Osteocyte (in vitro differentiated cells): ENCODE data around the gene ELL. TPM values are rescaled to one million over a fixed set of nuclear protein-coding genes. Genes with fewer than 3 reads are reported as not detected.
A peak's percentile ranks its signal among the peaks of the same experiment; 100 is the strongest.

Experiments used
- DNase-seq: peaks from one replicate; pipeline ENCODE4 v3.0.0; 2021; ENCODE audit warnings: mixed read lengths; ENCODE audit not compliant: unreplicated experiment; ENCODE audit errors: extremely low spot score
- H3K27ac Mint-ChIP-seq: one replicate; pipeline ENCODE4 v1.8.0; 2021; ENCODE audit warnings: mild to moderate bottlenecking, mixed read lengths; ENCODE audit not compliant: unreplicated experiment
- H3K27me3 Mint-ChIP-seq: one replicate; pipeline ENCODE4 v1.8.0; 2021; ENCODE audit warnings: mixed read lengths; ENCODE audit not compliant: unreplicated experiment
- H3K36me3 Mint-ChIP-seq: one replicate; pipeline ENCODE4 v1.8.0; 2021; ENCODE audit warnings: mixed read lengths; ENCODE audit not compliant: unreplicated experiment
- H3K4me1 Mint-ChIP-seq: one replicate; pipeline ENCODE4 v1.8.0; 2021; ENCODE audit warnings: mixed read lengths; ENCODE audit not compliant: unreplicated experiment
- H3K4me3 Mint-ChIP-seq: one replicate; pipeline ENCODE4 v1.8.0; 2021; ENCODE audit warnings: mild to moderate bottlenecking, moderate library complexity, mixed read lengths; ENCODE audit not compliant: unreplicated experiment
- H3K9me3 Mint-ChIP-seq: one replicate; pipeline ENCODE4 v1.8.0; 2021; ENCODE audit warnings: mixed read lengths; ENCODE audit not compliant: unreplicated experiment
- CTCF ChIP-seq: fragments of 200-600 bp; sonication (generic); IDR thresholded peaks from 2 replicates; pipeline ENCODE4 v1.5.0; 2021; ENCODE audit warnings: antibody characterized with exemption, mild to moderate bottlenecking, moderate library complexity
- total RNA-seq: library from RNA; stranded (reverse); gene quantifications from 2 replicates; pipeline ENCODE4 v1.2.1, GENCODE V29; 2021

ELL gene
- total RNA-seq, 1 donor from 2014 or later = 17.6 TPM

DNA sequence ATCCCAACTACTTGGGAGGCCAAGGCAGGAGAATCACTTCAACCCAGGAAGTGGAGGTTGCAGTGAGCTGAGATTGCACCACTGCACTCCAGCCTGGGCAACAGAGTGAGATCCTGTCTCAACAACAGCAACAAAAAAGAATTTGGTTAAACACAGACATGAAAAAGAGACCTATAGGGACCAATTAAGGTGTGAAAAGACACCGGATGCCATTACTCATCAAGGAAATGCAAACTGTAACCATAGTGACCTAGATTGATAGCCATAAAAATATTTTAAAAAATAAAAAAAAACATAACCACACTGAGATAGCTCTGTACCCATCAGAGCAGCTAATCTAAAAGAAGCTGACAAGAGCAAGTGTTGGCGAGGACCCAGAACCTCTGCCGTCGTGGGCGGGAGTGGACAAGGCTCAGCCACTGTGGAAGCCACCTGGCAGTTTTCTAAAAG lies 46.8 kb downstream of the ELL start:
- Mint-ChIP-seq H3K27me3 (no peaks in the 10 kb centered on the region), H3K4me1 (peaks cover 38% of the 10 kb centered on the region), H3K36me3 (no peaks in the 10 kb centered on the region), H3K9me3 (no peaks in the 10 kb centered on the region), H3K27ac (no peak overlapping the region), H3K4me3 (no peak overlapping the region)
- no peak for DNase-seq
- no peak for TF ChIP-seq CTCF

GRCh38 chr19:18474366-18474887 lies 47.4 kb downstream of the ELL start:
- no peaks in the 10 kb centered on the region for H3K9me3 Mint-ChIP-seq
- H3K27ac Mint-ChIP-seq = no peak overlapping the region
- H3K4me1 Mint-ChIP-seq = peaks cover 35% of the 10 kb centered on the region
- no peaks in the 10 kb centered on the region for H3K36me3 Mint-ChIP-seq
- H3K4me3 Mint-ChIP-seq = no peak overlapping the region
- no peak for TF ChIP-seq CTCF
- no peak for DNase-seq
- H3K27me3 Mint-ChIP-seq = no peaks in the 10 kb centered on the region

DNA sequence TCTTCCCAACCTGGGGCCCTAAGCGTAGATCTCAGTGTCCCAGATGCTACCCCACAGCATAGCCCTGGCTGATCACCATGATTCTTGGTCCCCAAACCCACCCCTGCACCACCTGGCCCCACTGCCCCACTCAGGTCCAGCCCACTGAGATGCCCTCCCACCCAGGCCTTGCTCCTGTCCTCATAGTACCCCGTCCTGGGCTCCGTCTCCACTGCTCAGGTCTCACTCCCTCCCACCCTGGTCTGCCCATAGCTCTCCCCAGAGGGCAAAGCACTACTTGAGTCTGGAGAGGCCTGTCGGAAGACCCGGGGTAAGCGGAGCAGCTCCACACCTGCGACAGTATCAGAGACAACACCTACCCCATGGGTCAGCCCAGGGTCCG lies 48.2 kb downstream of the ELL start:
- TF ChIP-seq CTCF = no peak
- Mint-ChIP-seq H3K9me3 (no peaks in the 10 kb centered on the region), H3K36me3 (no peaks in the 10 kb centered on the region), H3K27ac (peak overlapping the region; percentile 44), H3K4me1 (peaks cover 31% of the 10 kb centered on the region), H3K4me3 (no peak overlapping the region), H3K27me3 (no peaks in the 10 kb centered on the region)
- no peak for DNase-seq

GRCh38 chr19:18473003-18473705 lies 48.7 kb downstream of the ELL start:
- Mint-ChIP-seq H3K36me3 (no peaks in the 10 kb centered on the region), H3K9me3 (no peaks in the 10 kb centered on the region), H3K4me3 (no peak overlapping the region), H3K27ac (peak overlapping the region; percentile 44), H3K4me1 (peaks cover 32% of the 10 kb centered on the region), H3K27me3 (no peaks in the 10 kb centered on the region)
- no peak for DNase-seq
- no peak for TF ChIP-seq CTCF

- H3K9me3 Mint-ChIP-seq = no peaks in the 10 kb centered on the region
- no peaks in the 10 kb centered on the region for H3K36me3 Mint-ChIP-seq
- H3K27me3 Mint-ChIP-seq = no peaks in the 10 kb centered on the region
- H3K27ac Mint-ChIP-seq = no peak overlapping the region
- H3K4me3 Mint-ChIP-seq = no peak overlapping the region
- H3K4me1 Mint-ChIP-seq = peaks cover 31% of the 10 kb centered on the region
- TF ChIP-seq CTCF = no peak
- DNase-seq = no peak
Measured at GRCh38 chr19:18470787-18471186, 51.1 kb downstream of the ELL start.
